Activated naive CD4-positive, alpha-beta T cell (primary cell): ENCODE measurements around the gene ARSB.
"Not testable (repeated sequence)": the region's sequence is repeated elsewhere in the genome, so short reads cannot be mapped to it uniquely, and the experiment has no call there.

Source experiments
- DNase-seq, 4 experiments: peaks; one replicate each; lab custom pipeline; 2025; lab: John Stamatoyannopoulos, UW

ARSB gene

DNA sequence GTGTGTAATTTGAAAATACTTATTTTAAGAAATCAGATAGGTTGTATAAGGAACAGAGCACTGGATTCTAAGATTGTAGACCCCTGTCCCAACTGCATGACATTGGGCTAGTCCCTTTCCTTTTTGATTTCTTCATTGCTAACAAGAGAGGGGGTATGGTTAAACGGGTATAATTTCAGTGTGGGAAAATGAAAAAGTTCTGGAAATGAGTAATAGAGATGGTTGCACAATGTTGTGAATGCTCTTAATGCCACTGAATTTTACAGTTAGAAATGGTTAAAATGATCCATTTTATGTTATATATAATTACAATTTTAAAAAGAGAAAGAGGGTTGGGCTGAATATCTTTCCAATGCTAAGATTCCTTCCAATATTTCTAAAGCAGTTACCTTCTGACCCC lies 233.2 kb downstream of the ARSB start:
- no peak for DNase-seq

DNA sequence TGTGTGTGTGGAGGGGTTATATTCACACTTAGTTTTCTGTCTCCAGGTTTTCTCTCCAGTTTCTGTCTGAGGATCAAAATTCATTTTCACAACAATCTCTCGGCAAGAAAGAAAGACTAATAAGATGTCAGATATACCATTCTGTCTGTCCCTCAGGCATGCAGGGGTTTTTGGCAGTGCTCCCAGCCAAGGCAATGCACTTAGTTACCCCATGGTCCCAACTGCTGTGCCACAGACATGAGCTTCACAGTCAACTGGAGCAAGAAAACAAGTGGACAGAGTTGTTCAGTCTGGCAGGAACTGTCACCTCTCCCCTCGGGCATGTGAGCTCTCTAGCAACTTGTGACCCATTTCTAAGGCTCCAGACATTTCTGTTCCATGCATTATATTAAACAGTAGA lies 234.8 kb downstream of the ARSB start:
- no peak for DNase-seq

DNA sequence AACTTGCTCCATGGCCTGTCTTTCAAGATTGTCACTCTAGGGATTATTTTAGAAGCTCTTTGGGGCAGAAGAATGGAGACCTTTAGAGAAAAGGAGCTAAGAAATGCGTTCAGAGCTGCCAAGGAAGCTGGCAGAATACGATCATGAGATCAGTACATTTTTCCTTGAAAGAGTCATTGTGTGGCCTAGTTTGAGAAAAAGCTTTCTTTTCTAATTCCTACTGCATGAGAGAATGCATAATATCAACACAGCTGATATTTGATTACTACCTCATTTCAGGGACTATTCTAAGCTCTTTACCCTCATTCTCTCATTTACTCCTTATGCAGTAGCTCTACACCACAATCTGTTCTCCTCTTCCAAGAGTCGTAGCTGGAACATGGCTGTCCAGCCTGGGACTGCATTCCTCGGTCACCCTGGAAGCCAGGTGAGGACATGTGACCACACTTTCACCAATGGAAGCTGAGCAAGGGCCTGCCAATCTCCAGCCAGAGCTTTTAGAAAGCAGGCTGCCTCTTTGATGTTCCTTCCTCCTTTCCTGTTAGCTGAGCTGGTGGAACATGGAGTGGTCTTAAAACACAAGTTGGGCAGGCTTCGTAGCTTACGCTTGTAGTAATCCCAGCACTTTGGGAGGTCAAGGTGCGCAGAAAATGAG lies 237.3 kb downstream of the ARSB start:
- DNase-seq: no peak

DNA sequence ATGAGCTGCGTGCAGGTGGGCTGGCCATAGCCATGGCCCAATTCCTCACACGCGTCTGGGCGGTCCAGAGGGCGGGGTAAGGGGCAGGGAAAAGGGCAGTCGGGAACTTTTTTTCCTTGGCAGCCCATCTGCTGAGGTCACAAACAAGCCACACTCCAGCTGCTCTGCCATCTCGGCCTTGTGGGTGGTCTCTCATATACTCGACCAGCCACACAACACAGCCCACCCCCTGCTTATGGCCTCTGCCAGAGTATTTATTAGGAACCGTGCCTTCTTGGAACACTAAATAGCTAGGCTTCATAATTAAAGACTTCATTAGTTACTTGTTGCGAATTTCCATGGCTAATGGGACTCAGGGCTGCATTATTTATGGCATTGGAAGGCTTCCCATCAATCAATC lies 238.1 kb downstream of the ARSB start:
- DNase-seq: no peak

DNA sequence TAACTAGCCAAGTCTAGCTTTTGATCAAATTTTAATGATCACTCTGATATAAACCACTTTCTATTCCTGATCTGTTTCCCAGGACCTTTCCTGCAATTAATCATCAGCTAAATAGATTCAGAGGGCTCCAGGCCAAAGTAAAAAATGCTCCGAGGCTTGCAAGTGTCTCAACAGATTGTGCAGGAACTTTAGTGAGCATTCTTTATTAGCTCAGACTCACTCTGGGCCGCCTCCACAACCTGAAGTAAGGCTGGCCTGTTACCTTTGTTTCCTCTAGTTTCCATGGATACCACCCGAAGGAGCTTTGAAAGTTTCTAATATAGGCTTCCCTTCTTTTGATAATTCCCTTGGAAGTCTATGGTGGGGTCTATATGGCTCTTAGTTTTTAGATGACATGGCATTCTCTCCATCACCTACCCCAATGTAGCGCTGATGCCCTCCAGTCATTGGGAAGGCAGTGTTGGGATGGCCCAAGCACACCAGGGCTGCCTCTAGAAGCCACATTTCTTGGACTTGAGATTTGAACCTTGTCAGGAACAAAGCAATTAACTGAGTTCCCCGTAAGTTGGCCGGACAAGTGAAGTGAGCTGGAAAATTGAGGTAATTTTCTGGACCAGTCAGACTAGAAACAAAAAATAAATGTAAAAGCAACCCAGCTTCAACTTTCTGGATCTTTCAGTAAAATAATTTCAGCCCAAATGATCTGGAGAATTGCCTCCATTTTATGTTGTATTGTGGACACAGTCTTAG lies 238.9 kb downstream of the ARSB start:
- DNase-seq: no peak

DNA sequence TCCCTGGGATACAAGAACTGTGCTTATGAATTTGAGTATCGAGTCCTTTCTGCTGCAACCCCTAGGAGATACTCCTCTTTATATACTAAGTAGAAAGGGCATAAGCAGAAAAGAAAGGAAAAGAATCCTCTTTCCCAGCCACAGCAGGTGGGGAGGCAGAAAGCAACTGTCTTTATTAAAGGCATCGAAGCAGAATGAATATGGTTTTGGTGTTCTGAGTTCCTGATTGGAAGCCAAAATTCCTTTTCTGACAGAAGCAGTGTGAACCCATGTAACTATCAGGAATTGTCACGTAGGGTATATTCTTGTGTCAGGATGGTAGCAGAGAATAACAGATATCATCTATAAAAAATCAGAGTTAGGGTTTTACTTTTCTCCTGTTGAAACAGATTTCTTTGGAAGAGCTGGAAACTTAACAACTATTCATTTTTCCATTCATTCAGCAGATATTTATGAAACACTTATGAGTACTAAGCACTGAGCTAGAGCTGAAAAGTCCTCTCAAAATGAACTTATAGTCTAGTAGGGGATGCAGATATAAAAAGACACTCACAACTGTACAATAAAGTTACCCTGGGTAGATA lies 240.1 kb downstream of the ARSB start:
- no peak for DNase-seq

DNA sequence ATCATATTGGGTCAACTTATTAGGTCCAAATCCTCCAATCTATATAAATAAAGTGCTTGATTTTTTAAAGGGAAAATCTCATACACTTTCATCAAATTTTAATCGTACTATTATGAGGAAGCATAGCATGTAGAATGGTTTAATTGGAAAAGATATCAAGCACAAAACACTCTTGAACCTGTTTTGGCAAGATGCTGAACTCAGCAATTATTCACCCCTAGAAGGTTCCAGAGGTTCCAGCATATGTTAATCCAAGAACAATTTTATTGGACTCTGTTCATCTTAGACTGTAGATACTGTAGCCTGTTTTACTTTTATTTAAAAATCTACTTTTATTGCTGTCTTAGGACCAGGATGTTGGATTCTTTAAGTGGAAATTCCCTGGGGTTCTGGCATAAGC lies 244.1 kb downstream of the ARSB start:
- DNase-seq: no peak

DNA sequence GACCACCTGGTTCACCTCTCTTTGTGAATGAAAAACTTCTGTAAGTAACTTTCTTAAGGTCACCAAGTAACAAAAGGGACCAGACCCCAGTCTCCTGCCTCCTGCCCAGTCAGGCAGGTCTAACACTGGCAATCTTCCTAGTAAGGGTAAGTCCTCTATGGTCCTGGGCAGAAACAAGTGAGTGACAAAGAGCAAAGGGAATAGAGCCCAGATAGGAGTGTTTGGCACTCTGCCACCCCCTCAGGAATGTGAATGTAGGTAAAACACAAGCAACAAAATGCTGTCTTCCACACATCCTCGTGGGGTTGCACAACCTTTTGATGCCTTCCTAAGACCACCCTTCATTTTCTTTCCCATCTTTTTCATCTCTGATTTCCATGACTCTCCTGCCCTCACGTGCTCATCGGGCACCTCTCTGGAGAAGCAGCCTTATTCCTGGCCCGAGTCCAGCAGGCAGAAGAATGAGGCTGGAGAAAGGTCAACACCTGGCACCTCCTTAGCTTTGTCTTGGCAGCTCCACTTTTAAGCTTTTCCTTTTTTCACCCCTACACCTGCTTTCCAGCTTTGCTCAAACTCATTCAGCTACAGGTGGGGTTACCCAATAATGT lies 246.3 kb downstream of the ARSB start:
- no peak for DNase-seq

DNA sequence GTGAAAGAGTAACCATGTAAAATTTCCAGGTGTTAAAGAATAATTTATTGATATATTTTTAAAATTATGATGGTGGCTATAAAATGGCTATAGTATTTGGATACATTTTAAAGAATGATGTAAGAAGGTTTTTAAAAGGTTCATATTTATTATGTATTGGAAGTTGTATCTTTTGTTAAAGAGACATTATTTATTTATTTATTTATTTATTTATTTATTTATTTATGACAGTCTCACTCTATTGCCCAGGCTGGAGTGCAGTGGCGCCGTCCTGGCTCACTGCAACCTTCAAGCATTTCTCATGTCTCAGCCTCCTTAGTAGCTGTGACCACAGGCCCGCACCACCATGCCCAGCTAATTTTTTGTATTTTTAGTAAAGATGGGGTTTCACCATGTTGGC lies 247.0 kb downstream of the ARSB start:
- DNase-seq: no peak

DNA sequence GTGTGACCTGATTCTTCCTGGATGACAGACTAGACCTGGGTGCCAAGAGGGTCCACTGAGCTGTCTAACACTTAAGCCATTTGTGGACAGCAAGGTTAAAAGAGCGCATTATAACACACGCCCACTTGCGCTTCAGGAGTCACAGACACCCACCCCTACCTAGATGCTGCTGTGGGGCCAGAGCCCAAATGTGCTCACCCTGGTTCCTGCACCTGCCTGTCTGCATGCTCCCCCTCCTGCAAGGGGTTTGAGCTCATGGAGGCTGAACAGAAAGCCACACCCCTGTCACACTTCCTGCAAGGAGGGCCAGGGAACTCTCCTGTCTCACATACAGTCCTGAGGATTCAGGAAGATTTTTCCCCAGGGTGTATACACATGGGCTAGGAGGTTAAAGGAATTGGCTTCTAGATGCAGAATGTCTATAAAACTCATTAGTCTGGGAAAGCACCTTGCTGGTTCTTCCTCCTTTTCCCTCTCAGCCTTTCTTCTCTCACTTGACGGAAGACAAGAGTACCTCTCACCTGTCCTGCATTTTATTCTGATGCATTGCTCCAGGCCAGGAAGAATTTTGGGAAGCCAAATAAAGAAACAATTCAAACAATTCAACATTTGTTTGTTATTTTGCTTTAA lies 249.2 kb downstream of the ARSB start:
- DNase-seq: no peak

DNA sequence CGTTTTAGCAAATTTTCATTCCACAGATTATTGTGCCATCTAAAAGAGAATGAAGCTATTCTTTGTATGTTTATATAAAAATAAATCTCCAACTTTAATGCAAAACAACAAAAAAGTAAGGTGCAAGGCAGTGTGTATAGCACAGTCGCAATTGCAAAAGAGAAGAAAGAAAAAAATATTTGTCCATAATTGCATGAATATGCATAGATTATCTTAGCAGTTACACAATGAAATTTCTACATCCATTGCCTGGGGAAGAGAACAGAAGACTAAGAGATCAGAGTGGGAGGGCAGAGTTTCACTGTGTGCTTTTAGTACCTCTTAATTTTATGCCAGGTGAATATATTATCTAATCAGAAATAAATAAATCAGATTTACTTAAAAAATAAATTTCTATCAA lies 250.2 kb downstream of the ARSB start:
- DNase-seq: no peak

DNA sequence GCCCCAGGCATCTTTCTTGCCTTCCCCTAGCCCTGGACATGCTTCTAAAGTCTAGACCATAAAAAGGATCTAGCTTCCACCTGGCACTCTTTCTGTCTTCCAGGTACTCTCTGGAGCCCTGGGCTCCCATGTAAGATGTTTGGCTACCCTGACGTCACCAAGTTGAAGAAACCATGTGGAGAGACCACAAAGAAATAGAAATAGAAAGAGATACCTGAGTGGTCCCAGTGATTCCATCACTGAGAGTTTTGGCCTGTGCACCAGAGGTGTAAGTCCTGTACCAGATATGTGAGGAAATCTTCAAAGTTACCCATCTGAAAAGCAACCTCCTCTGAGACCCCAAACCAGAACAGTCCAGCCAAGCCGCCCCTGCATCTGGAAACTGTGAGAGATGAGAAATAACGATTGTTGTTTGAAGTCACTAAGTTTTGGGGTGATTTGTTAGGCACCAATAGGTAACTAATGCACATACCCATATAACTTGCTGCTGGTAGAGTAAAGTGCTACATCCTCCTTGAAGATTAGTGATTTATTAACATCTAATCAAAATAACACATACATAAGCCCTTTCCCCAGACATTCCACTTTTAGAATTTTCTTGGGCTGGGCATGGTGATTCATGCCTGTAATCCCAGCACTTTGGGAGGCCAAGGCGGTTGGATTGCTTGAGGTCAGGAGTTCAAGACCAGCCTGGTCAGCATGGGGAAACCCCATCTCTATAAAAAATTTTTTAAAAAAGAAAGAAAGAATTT lies 250.8 kb downstream of the ARSB start:
- DNase-seq: no peak

DNA sequence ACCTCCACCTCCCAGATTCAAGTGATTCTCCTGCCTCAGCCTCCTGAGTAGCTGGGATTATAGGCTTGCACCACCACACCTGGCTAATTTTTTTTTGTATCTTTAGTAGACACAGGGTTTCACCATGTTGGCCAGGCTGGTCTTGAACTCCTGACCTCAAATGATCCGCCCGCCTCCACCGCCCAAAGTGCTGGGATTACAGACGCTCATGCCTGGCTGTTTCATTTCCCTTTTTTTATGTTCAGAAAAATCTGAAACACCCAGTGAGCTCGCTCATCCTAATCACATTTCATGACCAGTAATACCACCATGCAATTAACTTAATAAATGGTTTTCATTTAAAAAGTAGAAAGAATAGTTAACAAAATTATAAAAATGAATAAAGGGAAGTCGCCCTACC lies 252.4 kb downstream of the ARSB start:
- not testable (repeated sequence) for DNase-seq

DNA sequence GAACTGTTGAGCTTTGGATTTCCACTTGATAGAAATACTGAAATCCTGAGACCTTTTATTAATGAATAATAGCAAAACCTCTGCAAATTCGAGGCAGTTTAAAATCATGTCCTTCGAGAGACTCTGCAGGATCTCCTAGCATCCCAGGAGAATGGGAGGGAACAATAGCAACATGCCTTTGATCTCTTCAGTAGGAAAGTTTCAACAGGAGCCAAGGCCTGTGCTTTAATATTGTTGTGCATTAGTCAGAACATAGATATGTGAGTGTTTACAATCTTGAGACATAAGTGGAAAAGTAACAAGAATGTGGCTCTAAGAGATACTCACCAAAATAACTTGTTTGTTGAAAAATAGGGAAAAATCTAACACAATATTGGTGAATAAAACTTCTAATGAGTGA lies 253.2 kb downstream of the ARSB start:
- no peak for DNase-seq

DNA sequence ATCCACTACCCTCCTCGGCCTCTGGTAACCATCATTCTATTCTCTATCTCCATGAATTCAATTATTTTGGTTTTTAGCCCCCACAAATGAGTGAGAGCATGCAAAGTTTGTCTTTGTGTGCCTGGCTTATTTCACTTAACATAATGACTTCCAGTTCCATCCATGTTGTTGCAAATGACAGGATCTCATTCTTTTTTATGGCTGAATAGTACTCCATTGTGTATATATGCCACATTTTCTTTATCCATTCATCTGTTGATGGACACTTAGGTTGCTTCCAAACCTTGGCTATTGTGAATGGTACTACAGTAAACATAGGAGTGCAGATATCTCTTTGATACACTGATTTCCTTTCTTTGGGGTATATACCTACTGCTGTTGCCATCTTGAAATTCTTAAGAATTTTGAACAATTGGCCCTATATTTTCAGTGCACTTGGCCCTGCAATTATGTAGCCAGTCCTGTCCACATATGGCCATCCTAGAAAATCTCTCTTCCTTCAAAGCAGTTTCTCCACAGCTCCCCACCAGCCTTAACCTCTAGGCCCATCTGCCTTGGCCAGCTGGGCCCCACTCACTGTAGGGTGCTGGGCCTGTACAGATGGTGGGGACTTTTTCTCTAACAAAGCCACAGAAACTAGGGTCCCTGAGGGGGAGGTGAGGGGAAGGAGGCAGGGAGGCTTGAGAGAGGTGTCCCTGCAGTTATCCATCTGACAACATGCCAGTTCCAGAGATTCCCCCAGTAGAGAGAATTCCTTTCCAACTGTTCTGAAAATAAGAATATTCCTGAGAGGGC lies 254.6 kb downstream of the ARSB start:
- DNase-seq: no peak

DNA sequence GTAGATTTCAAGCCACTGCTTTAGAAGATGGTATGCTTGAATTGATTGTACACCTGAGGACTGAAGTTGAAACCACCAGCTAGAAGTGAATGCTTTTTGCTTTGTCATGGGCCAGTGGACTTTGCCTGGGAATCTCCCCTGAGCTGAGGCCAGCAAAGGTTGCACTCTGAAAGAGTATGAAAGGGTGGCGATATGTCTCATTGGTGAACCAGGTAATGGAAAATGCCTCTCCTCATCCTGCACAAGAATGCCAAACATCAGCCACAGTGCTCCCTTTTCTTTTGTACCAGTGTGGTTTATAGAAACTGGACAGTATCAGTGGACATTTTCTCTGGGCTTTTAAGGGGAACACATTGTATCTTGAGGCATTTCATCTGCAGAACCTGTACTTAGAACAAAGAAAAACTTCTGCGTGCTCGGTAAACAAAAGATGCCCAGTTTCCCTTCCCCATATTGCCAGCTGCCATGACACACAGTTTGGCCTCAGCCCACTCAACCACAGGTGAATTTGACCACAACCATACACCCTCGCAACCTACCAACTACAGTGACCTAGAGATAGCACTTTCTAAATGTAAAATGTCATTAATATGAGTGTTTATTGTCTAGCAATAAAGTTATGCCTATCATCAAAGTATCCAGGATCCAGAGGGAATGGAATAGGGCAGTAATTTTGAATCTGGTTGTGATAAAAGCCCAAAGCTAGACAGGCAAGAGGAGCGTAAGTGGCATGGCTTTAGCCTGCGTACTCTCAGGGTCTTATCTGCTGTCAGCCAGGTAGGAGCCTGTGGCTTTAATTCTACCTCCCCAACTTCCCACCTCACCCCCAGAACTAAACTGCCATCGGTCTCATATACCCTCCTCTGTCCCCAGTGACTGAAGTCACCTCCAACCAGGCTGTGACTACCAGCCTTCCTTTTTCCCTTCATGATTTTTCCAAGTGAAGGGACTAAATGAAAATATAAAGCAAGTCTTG lies 257.0 kb downstream of the ARSB start:
- no peak for DNase-seq
